NCI-H146 (cell line): ENCODE data around the gene ZG16B.
A peak's percentile ranks its signal among the peaks of the same experiment; 100 is the strongest.

Source experiments
- DNase-seq: peaks from one replicate; lab custom pipeline; 2025; lab: John Stamatoyannopoulos, UW

ZG16B gene, protein sequence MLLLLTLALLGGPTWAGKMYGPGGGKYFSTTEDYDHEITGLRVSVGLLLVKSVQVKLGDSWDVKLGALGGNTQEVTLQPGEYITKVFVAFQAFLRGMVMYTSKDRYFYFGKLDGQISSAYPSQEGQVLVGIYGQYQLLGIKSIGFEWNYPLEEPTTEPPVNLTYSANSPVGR

DNA sequence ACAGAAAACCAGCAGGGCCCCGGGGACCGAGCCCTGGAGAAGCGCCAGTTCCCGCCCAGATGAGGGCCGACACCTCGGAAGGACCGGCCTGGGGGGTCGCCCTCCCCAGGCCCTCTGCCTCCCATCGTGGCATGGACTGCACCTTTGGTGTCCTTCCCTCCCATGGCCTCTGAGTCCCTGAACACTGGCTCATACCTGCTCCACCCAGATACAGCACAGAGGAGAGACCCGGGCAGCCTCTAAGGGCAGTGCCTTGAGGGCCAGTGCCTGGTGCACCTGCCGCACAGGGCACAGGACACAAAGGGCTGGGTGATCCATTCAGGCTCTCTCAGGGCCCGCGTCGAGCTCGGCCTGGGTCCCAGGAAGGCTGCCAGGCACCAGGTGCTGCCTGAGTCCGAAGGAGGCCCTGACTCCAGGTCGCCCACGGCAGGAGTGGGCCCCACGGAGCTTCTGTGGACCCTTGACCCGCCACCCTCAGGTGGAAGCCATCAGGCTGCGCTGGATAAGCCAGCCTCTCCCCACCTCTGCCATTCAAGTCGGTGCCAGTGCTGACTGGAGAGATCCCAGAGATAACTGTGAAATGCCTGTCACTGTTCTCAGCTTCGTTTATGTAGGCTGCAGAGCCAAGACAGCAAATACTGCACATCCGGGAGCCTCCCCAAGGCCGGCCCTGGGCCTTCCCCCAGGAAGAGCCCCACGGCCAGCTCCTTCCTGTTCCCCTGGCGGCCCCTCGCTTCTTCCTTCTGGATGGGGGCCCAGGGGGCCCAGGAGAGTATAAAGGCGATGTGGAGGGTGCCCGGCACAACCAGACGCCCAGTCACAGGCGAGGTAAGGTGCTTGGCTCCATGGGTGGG is at the start of gene ZG16B:
Gene ZG16B, plus strand, starts transcription at position 803 of the 854 bp plus-strand sequence. CDS start 139 bp downstream, outside the sequence.
- no peak for DNase-seq

DNA sequence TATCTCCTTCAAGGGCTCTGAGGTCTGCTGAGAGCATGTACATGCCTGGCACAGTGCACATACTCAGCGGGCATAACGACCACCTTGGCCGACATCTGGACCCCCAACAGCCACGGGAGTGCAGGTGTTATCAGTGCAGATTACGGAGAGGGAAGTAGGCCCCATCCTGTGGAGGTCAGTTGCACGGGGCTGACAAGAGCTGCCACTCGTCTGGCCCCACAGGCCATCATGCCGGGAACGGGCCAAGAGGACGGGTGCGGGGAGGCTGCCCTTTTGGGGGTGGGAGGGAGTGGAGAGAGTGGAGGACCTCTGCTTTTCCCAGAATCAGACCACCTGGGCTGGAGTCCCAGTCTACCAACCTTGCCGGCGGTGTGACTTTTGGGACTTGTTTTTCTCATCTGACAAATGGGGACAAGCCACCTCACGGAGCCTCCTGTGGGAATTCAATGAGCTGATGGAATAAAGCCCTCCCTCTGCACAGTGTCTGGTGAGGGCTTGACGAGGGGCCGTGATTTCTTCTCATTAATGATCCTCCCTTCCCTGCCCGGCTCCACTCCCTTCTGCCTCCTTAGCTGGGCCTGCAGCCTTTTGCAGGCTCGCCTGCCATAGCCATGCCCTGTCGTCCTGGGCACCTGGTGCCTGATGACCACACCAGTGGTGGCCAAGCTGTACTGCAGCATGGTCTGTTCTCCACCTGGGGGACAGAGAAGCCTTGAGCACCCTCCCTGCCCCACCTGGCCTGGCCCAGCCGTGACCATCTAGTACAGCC is 47.3 kb upstream of the ZG16B start:
- no peak for DNase-seq

DNA sequence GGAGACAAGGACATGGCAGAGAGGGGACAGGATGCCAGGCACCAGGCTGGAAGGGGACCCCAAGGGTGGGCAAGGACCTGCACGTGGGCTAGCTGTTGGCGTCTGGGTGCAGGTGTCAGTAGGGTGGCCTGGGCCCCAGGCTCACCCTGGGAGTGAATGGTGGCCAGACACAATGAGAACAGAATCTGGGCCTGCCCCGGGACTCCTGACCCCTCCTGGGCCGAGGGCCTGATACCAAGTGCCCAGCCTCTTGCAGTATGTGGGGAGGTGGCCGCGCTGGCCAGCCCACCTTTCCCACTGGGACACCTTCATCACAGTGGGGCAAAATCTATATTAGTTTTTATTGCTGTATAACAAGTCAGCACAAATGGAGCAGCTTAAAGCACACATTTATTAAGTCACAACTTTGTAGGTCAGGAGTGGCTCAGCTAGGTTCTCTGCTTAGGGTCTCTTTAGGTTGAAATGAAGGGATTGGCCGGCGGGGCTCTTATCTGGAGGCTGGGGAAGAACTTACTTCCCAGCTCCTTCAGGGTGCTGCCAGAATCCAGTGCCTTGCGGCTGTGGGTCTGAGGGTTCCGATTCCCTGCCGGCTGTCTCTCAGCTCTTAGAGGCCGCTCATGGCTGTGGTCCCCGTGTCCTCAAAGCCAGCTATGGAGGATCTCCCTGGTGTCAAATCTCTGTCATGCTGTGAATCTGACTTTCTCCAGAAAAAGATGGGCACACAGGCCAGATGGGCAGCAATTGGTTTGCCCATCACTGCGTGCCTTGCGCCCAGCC is 46.3 kb upstream of the ZG16B start:
- DNase-seq = no peak

DNA sequence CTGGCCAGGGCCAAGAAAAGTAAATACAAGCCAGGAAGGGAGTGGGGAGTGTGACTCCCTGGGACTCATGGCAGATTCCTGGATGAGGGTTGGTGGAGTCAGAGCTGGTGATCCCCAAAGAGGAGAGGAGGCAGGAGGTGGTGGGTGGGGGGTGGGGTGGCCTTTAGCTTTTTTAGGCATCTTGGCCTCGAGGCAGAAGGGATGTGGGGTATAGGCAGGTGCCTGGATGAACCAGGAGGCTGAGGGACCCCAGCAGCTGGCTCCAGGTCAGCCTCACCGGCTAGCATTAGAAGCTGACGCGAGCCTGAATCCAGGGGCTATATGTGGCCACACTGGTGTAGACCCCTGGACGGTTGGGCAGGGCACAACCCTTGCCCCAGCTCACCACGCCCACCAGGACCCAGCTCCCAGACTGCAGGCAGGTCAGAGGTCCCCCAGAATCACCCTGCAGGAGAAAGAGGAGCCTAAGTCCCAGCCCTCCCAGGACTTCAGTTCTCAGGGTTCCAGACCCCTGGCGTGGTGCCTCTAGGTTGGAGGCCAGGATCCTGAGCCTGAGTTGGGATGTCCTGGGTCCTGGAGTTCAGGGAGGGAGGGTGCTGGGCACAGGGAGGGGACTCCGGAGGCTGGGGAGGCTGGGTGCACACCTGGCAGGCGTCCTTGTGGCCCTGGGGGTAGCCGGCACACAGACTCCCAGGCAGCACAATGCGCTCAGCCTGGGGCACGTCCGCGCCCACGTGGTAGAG is 45.6 kb upstream of the ZG16B start:
- DNase-seq = no peak

DNA sequence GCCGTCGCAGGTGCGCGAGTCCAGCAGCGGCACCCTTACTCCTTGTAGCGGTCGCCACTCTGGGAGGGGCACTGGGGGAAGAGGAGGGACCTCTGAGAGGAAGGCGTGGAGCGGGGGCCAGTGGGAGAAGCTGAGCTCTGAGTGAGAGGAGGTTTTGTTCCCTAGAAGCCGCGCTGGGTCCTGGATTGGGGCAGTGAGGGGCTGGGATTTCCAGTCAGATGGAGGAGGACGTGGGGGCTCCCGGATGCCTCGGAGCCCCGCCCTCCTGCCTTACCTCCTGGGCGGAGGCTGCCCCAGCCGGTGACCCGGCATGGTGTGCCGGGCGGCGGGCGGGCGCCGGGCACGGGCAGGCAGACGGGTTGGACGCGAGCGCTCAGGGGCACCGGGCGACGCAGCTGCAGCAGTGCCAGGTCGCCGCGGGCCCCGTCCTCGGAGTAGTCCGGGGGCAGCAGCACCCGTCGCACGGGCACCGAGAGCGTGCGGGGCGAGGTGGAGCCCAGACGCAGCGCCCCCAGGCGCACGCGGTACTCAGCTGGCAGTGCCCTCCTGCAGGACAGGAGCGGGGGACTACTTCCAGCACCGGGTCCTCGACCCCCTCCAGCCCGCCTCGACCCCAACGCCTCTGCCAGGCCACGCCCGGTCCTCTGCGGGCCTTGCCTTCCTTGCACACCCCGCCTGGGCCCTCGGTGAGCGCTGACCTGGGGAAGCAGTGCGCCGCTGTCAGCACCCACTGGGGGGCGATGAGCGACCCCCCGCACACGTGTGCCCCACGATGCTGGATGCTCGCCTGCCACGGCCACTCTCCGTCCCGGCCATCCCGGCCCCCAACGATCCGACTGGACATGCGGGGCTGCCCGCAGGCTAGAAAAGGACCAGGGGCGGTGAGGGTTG is 44.8 kb upstream of the ZG16B start:
- peak; percentile 58 for DNase-seq

DNA sequence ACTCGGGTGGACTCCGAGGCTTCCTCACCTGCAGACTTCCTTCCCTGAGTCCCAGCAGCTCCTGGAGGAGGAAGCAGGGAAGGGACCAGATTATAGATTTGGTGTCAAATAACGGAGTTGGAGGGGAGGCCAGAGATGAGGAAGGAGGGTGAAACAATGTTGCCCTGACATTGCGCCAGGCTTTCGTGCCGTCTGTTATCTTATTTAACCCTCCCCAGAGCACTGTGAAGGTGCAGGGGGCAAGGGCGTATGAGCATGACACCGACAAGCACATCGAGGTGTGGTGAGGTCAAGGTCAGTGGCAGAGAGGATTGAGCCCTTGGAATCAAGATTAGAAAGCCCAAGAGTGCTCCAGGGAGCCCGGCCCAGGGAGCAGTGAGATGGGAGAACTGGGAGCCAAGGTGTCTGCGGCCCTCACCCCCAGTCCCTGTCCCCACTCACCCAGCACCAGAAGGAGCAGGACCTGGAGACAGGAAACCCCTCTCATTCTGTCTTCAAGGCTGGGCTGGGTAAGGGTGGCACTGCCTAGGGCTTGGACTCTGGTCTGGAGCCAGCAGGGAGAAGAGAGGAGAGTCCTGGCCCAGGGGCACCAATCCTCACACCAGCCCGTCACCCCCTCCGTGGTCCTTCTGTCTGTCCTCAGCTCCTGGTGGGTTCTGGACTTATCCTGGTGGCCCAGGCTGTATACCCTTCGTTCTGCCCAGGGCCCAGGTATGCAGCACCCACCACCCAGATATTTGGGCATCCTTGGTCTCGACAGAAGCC is 43.9 kb upstream of the ZG16B start:
- no peak for DNase-seq

DNA sequence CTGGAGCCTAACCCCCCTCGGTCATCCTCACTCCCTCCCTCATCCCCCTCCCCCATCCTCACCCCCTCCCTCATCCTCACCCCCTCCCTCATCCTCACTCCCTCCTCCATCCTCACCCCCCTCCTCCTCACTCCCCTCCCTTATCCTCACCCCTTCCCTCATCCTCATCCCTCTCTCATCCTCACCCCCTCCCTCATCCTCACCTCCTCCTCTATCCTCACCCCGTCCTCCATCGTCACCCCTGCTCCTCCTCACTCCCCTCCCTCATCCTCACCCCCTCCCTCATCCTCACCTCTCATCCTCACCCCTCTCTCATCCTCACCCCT is 43.3 kb upstream of the ZG16B start:
- no peak for DNase-seq

DNA sequence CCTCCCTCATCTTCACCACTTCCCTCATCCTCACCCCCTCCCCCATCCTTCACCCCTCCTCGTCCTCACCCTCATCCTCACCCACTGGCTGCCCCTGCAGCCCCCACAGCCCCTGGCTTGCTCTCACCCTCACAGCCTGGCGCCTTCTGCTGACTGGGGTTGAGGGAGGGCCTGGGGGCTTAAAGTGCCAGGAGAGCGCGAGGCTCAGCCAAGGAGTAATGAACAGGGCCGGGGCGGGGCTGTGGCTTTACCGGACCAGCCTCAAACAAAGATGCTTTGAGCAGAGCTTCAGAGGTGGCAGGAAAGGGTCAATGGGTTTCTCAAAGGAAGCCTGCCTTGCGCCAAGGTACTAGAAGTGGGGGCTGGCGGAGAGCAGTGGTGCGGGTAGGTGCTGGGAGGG is 42.7 kb upstream of the ZG16B start, which contains the start of gene PRSS33:
Gene PRSS33, minus strand, starts transcription at position 155 of the 400 bp plus-strand sequence. CDS start 1,013 bp downstream, outside the sequence.
- no peak for DNase-seq

DNA sequence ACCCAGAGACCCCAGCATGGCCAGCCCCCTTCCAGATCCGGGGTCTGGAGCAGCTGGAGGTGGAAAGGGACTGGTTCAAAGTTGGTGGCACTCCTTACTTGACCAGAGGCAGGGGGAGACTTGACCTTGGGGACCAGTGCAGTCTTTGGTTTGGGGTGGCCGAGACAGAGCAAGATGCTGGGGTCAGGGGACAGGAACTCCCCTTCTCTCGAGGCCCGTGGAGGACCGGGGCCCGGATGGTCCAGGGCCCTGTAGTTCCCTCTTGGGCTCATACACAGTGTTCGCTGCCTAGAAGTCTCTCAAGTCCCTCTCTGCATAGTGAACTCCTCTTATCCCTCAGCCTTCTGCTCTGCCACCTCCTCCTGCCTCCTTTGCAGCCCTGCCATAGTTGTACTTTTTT is 42.1 kb upstream of the ZG16B start:
- no peak for DNase-seq

DNA sequence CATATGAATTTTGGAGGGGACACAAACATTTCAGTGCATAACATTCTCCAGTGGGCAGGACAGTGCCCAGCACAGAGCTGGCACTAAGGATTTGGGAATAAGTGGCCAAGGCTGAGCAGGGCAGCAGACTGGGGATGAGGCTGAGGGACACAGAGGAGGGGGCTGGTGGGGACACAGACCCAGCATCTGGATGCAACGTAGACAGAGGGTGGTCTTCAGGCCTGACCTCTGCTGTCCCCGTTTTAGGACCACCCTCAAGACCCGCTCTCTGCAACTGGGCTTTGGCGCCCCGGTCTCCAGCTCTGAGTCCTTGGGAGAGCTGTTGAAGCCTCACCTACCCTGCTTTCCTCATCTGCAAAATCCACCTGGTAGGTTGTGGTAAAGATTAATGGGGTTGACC is 39.5 kb upstream of the ZG16B start:
- no peak for DNase-seq

DNA sequence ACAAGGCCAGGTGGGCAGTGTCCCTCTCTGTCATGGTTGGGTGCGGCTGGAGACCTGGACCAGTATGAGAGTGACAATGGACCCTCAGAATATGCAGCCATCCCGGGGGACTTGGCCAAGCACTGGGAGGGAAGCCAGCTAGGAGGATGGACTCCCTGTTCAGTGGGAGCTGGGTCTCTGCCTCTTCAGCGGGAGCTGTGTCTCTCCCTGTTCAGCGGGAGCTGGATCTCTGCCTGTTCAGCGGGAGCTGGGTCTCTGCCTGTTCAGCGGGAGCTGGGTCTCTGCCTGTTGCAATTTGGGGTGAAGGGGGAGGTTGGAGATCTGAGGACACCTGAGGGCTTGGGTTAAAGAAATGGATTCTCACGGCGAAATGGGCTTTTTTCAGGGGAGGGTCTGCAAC is 38.9 kb upstream of the ZG16B start:
- no peak for DNase-seq

DNA sequence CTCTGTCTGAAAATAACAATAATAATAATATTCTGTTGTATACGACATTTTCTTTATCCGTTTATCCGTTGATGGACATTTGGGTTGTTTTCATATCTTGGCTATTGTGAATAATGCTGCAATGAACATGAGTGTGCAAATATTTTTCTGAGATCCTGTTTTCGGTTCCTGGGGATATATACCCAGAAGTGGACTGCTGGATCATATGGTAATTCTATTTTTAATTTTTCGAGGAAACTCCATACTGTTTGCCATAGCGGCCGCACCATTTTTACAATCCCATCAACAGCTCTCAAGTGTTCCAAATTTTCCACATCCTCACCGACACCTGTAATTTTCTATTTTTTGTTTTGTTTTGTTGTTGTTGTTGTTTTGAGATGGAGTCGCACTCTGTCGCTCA is 37.2 kb upstream of the ZG16B start:
- no peak for DNase-seq

DNA sequence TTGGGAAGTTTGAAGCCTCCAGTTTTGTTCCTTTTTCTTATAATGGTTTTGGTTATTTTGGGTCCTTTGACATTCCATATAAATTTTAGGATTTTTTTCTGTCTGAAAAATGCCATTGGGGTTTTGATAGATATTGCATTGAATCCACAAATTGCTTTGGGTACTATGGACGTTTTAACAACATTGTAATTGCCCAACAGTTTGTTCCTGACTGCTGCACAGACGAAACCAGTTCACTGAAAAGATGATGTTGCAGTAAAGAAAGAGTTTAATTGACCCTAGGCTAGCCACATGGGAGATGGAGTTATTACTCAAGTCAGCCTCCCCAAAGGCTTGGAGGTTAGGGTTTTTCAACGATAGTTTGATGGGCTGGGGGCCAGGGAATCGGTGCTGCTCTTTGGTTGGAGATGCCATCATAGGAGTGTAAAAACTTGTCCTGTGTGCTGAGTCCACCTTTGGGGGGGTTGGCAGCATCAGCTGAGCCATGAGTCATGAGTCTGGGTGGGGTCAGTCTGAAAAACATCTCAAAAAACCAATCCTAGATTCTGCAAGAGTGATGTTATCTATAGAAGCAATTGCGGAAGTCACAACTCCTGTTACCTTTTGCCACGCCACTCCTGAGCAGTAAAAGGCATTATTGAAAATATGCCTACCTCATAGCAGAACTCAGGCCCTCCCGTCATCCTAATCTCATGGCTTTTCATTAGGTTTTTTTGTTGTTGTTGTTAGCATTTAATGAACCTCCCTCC is 34.5 kb upstream of the ZG16B start:
- DNase-seq = no peak

DNA sequence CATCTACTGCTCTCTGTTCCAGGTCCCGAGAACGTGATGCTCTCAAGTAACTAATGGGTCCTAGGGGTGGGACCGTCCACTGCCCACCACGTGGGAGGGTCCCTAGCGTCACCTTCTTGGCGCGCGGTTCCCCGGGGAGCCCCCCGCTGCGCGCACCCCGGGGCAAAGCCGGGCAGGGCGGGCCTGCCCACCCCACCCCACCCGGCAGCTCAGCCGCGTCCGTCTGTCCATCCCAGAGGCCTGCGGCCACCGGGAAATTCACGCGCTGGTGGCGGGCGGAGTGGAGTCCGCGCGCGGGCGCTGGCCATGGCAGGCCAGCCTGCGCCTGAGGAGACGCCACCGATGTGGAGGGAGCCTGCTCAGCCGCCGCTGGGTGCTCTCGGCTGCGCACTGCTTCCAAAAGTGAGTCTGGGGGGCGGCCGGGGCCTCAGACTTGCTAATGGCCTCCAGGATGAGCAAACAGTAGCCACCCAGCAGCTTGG is 31.3 kb upstream of the ZG16B start:
- no peak for DNase-seq

DNA sequence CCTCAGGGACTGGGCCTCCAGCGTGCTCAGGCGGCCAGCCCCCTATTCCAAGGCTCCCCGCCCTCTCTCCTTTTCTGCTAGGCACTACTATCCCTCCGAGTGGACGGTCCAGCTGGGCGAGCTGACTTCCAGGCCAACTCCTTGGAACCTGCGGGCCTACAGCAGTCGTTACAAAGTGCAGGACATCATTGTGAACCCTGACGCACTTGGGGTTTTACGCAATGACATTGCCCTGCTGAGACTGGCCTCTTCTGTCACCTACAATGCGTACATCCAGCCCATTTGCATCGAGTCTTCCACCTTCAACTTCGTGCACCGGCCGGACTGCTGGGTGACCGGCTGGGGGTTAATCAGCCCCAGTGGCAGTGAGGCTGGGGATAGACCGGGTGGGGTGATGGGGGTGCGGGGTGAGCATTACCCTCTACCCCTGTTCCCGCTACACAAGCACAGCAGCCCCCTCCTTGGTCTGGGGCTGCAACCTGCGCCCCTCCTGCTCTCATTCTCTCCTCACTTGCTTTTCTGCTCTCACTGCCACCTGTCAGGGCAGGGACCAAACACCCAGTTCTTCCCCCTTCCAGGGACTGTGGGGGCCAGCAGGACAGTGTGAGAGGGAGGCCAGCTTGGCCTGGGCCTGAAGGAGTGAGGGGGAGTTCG is 30.8 kb upstream of the ZG16B start:
- no peak for DNase-seq

DNA sequence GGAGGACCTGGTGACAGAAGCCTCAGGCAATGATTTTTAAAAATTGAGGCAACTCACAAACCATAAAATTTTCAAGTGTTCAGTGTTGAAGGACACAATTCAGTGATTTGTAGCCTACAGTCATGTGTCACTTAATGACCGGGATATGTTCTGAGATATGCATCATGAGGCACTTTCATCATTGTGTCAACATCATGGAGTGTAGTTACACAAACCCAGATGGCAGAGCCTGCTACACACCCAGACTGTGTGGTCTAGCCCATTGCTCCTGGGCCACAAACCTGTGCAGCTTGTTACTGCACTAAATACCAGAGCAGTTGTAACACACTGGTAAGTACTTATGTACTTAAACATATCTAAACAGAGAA is 30.3 kb upstream of the ZG16B start:
- DNase-seq = no peak

DNA sequence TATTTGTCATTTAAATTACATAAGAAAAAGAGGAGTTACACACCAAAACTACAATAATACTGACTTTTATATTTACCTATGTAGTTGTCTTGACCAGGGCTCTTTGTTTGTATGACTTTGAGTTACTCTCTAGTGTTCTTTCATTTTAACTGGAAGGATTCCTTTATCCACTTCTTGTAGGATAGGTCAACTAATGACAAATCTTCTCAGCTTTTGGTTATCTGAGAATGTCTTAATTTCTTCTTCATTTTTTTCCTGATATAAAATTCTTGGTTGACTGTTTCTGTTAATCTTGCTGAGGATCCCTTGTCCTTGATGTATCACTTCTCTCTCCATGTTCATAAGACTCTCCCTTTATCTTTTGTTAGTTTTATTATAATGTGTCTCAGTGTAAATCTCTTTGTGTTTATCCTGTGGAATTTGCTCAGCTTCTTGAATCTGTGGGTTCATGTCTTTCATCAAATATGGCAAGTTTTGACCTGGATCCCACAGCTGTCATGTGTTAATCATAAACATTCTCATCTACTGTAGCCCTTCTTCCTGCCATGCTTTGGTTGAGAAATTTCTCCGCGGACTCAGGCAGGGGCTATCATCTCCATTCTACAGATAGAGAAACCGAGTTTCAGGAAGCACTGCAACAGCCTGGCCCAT is 26.4 kb upstream of the ZG16B start:
- DNase-seq = no peak

DNA sequence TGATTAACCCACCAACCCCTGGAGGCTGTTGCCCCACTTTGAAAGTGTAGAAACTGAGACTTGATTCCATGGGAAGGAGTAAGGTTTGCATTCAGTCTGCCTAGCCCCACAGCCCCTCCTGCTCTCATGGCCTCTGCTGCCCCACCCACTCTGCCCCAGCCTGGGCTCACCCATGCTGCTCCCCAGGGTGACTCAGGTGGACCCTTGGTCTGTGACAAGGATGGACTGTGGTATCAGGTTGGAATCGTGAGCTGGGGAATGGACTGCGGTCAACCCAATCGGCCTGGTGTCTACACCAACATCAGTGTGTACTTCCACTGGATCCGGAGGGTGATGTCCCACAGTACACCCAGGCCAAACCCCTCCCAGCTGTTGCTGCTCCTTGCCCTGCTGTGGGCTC is 25.4 kb upstream of the ZG16B start:
- no peak for DNase-seq
